ENCODE data around the gene NYAP2. TPM values are rescaled to one million over a fixed set of nuclear protein-coding genes. Genes with fewer than 3 reads are reported as not detected.

Gene NYAP2
- total and polyA plus RNA-seq, 4 donors = 0.15 to 2.0 (median 0.96) TPM

GRCh38 chr2:225486236-225486635 lies 86.7 kb downstream of the NYAP2 start:
- no peak for DNase-seq
- intact Hi-C loops (cut with DNase I) = no loop called here
- no peaks in the 10 kb centered on the region for H3K9me3 ChIP-seq (ENCODE audit: control insufficient read depth, low read length)
- H3K4me1 ChIP-seq (ENCODE audit: control insufficient read depth in 1 of 2, insufficient read depth in 2 of 2, low read length in 2 of 2) = no peaks in the 10 kb centered on the region
- no peaks in the 10 kb centered on the region for H3K36me3 ChIP-seq (ENCODE audit: control insufficient read depth in 1 of 2, insufficient read depth in 2 of 2, low read length in 1 of 2)
- WGBS, 2 donors = 90 to 94% methylated on average over 3 of the region's 3 CpGs
- H3K27me3 ChIP-seq (ENCODE audit: control insufficient read depth in 1 of 2, insufficient read depth in 2 of 2, low read length in 1 of 2) = no peaks in the 10 kb centered on the region
- no peak overlapping the region for H3K27ac ChIP-seq (ENCODE audit: low read depth in 1 of 2, low read length in 2 of 2)
- no peak for ATAC-seq (ENCODE audit: low FRiP score)
- no peak overlapping the region for H3K4me3 ChIP-seq (ENCODE audit: low read length in 2 of 2)

DNA sequence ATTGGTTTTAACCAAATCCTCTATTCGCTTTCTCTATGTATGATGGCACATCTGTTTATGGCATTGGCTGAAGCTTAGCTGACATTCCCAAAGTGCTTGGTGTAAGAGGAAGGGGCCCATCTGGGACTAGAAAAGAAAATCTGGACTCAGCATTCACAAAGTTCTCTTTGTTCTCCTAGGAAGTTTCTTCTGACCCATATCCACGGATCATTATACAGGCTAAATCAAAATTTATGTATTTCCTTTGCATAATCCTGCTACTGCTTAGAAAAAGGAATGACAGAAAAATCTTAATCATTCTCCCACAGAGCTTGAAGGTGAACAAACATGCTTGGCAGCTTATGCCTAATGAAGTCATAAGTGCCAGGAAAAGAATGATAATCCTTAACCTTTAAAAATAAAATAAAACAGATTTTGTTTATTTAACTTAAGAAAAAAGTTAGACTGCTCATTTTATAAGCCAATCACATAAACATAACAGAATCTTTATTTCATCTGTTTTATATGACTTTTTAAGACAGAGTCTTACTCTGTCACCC lies 88.4 kb downstream of the NYAP2 start:
- Histone ChIP-seq H3K9me3 (ENCODE audit: control insufficient read depth, low read length) (no peaks in the 10 kb centered on the region), H3K27ac (ENCODE audit: low read depth in 1 of 2, low read length in 2 of 2) (no peak overlapping the region), H3K4me1 (ENCODE audit: control insufficient read depth in 1 of 2, insufficient read depth in 2 of 2, low read length in 2 of 2) (no peaks in the 10 kb centered on the region), H3K4me3 (ENCODE audit: low read length in 2 of 2) (no peak overlapping the region), H3K36me3 (ENCODE audit: control insufficient read depth in 1 of 2, insufficient read depth in 2 of 2, low read length in 1 of 2) (no peaks in the 10 kb centered on the region), H3K27me3 (ENCODE audit: control insufficient read depth in 1 of 2, insufficient read depth in 2 of 2, low read length in 1 of 2) (no peaks in the 10 kb centered on the region)
- 48 to 56% methylated on average over 2 of the region's 2 CpGs for WGBS, 2 donors
- ATAC-seq (ENCODE audit: low FRiP score) (no peak), DNase-seq (no peak)
- intact Hi-C loops (cut with DNase I) = no loop called here

GRCh38 chr2:225488743-225489142 lies 89.2 kb downstream of the NYAP2 start:
- no peak for ATAC-seq (ENCODE audit: low FRiP score)
- no peaks in the 10 kb centered on the region for H3K4me1 ChIP-seq (ENCODE audit: control insufficient read depth in 1 of 2, insufficient read depth in 2 of 2, low read length in 2 of 2)
- no peaks in the 10 kb centered on the region for H3K36me3 ChIP-seq (ENCODE audit: control insufficient read depth in 1 of 2, insufficient read depth in 2 of 2, low read length in 1 of 2)
- 92 to 94% methylated on average over 2 of the region's 2 CpGs for WGBS, 2 donors
- no peak overlapping the region for H3K27ac ChIP-seq (ENCODE audit: low read depth in 1 of 2, low read length in 2 of 2)
- intact Hi-C loops (cut with DNase I) = no loop called here
- no peak overlapping the region for H3K4me3 ChIP-seq (ENCODE audit: low read length in 2 of 2)
- DNase-seq = no peak
- H3K27me3 ChIP-seq (ENCODE audit: control insufficient read depth in 1 of 2, insufficient read depth in 2 of 2, low read length in 1 of 2) = no peaks in the 10 kb centered on the region
- H3K9me3 ChIP-seq (ENCODE audit: control insufficient read depth, low read length) = no peaks in the 10 kb centered on the region

GRCh38 chr2:225493420-225494099 lies 94.0 kb downstream of the NYAP2 start:
- H3K27ac ChIP-seq (ENCODE audit: low read depth in 1 of 2, low read length in 2 of 2) = peak overlapping the region in 1 of 2 donors; percentile 28
- no peaks in the 10 kb centered on the region for H3K27me3 ChIP-seq (ENCODE audit: control insufficient read depth in 1 of 2, insufficient read depth in 2 of 2, low read length in 1 of 2)
- intact Hi-C loops (cut with DNase I) = no loop called here
- 79 to 81% methylated on average over 5 of the region's 5 CpGs for WGBS, 2 donors
- H3K4me3 ChIP-seq (ENCODE audit: low read length in 2 of 2) = no peak overlapping the region
- no peak for DNase-seq
- H3K4me1 ChIP-seq (ENCODE audit: control insufficient read depth in 1 of 2, insufficient read depth in 2 of 2, low read length in 2 of 2) = no peaks in the 10 kb centered on the region
- no peak for ATAC-seq (ENCODE audit: low FRiP score)
- H3K9me3 ChIP-seq (ENCODE audit: control insufficient read depth, low read length) = no peaks in the 10 kb centered on the region
- H3K36me3 ChIP-seq (ENCODE audit: control insufficient read depth in 1 of 2, insufficient read depth in 2 of 2, low read length in 1 of 2) = no peaks in the 10 kb centered on the region

GRCh38 chr2:225494100-225494459 lies 94.6 kb downstream of the NYAP2 start:
- no peaks in the 10 kb centered on the region for H3K9me3 ChIP-seq (ENCODE audit: control insufficient read depth, low read length)
- H3K4me1 ChIP-seq (ENCODE audit: control insufficient read depth in 1 of 2, insufficient read depth in 2 of 2, low read length in 2 of 2) = no peaks in the 10 kb centered on the region
- no peak overlapping the region for H3K4me3 ChIP-seq (ENCODE audit: low read length in 2 of 2)
- intact Hi-C loops (cut with DNase I) = no loop called here
- H3K27me3 ChIP-seq (ENCODE audit: control insufficient read depth in 1 of 2, insufficient read depth in 2 of 2, low read length in 1 of 2) = no peaks in the 10 kb centered on the region
- DNase-seq = no peak
- peak overlapping the region in 1 of 2 donors; percentile 28 for H3K27ac ChIP-seq (ENCODE audit: low read depth in 1 of 2, low read length in 2 of 2)
- no peaks in the 10 kb centered on the region for H3K36me3 ChIP-seq (ENCODE audit: control insufficient read depth in 1 of 2, insufficient read depth in 2 of 2, low read length in 1 of 2)
- ATAC-seq (ENCODE audit: low FRiP score) = no peak

DNA sequence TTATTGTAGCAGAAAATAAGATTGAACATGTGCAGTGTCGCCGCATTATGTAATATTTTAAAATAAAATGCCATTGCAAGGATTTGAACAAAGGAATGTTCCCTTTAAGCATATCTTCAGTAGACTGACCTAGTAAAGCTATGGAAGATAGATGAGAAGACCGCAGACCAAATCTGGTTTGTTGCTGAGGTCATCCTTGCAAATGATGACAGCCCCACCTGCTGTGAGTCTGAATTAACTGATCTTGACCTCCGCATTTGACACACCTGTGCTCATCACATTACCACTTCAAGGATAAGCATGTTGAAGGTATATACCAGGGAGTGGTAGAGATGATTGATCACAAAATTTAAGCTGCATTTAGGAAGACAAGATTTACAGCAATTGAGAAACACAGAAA lies 96.2 kb downstream of the NYAP2 start:
- no peak overlapping the region for H3K27ac ChIP-seq (ENCODE audit: low read depth in 1 of 2, low read length in 2 of 2)
- H3K4me3 ChIP-seq (ENCODE audit: low read length in 2 of 2) = no peak overlapping the region
- WGBS, 2 donors = 93 to 97% methylated on average over 4 of the region's 4 CpGs
- no peaks in the 10 kb centered on the region for H3K27me3 ChIP-seq (ENCODE audit: control insufficient read depth in 1 of 2, insufficient read depth in 2 of 2, low read length in 1 of 2)
- H3K9me3 ChIP-seq (ENCODE audit: control insufficient read depth, low read length) = no peaks in the 10 kb centered on the region
- ATAC-seq (ENCODE audit: low FRiP score) (no peak), DNase-seq (no peak)
- no peaks in the 10 kb centered on the region for H3K36me3 ChIP-seq (ENCODE audit: control insufficient read depth in 1 of 2, insufficient read depth in 2 of 2, low read length in 1 of 2)
- intact Hi-C loops (cut with DNase I) = no loop called here
- no peaks in the 10 kb centered on the region for H3K4me1 ChIP-seq (ENCODE audit: control insufficient read depth in 1 of 2, insufficient read depth in 2 of 2, low read length in 2 of 2)

GRCh38 chr2:225496568-225496967 lies 97.1 kb downstream of the NYAP2 start:
- DNase-seq (no peak), ATAC-seq (ENCODE audit: low FRiP score) (no peak)
- WGBS, 2 donors = 76 to 78% methylated on average over 1 of the region's 1 CpG

GRCh38 chr2:225497166-225497565 lies 97.7 kb downstream of the NYAP2 start:
- no peak overlapping the region for H3K4me3 ChIP-seq (ENCODE audit: low read length in 2 of 2)
- intact Hi-C loops (cut with DNase I) = no loop called here
- ATAC-seq (ENCODE audit: low FRiP score) (no peak), DNase-seq (no peak)
- H3K36me3 ChIP-seq (ENCODE audit: control insufficient read depth in 1 of 2, insufficient read depth in 2 of 2, low read length in 1 of 2) = no peaks in the 10 kb centered on the region
- 88 to 90% methylated on average over 3 of the region's 3 CpGs for WGBS, 2 donors
- H3K27me3 ChIP-seq (ENCODE audit: control insufficient read depth in 1 of 2, insufficient read depth in 2 of 2, low read length in 1 of 2) = no peaks in the 10 kb centered on the region
- no peaks in the 10 kb centered on the region for H3K4me1 ChIP-seq (ENCODE audit: control insufficient read depth in 1 of 2, insufficient read depth in 2 of 2, low read length in 2 of 2)
- H3K27ac ChIP-seq (ENCODE audit: low read depth in 1 of 2, low read length in 2 of 2) = no peak overlapping the region
- H3K9me3 ChIP-seq (ENCODE audit: control insufficient read depth, low read length) = no peaks in the 10 kb centered on the region

More at GRCh38 chr2:225496568-225496967, 97.1 kb downstream of the NYAP2 start:
- no peaks in the 10 kb centered on the region for H3K27me3 ChIP-seq (ENCODE audit: control insufficient read depth in 1 of 2, insufficient read depth in 2 of 2, low read length in 1 of 2)
- H3K4me3 ChIP-seq (ENCODE audit: low read length in 2 of 2) = no peak overlapping the region
- intact Hi-C loops (cut with DNase I) = no loop called here
- no peaks in the 10 kb centered on the region for H3K4me1 ChIP-seq (ENCODE audit: control insufficient read depth in 1 of 2, insufficient read depth in 2 of 2, low read length in 2 of 2)
- H3K9me3 ChIP-seq (ENCODE audit: control insufficient read depth, low read length) = no peaks in the 10 kb centered on the region
- no peaks in the 10 kb centered on the region for H3K36me3 ChIP-seq (ENCODE audit: control insufficient read depth in 1 of 2, insufficient read depth in 2 of 2, low read length in 1 of 2)
- H3K27ac ChIP-seq (ENCODE audit: low read depth in 1 of 2, low read length in 2 of 2) = no peak overlapping the region

- H3K27me3 ChIP-seq (ENCODE audit: control insufficient read depth in 1 of 2, insufficient read depth in 2 of 2, low read length in 1 of 2) = no peaks in the 10 kb centered on the region
- no peaks in the 10 kb centered on the region for H3K4me1 ChIP-seq (ENCODE audit: control insufficient read depth in 1 of 2, insufficient read depth in 2 of 2, low read length in 2 of 2)
- no peak for ATAC-seq (ENCODE audit: low FRiP score)
- no peaks in the 10 kb centered on the region for H3K36me3 ChIP-seq (ENCODE audit: control insufficient read depth in 1 of 2, insufficient read depth in 2 of 2, low read length in 1 of 2)
- intact Hi-C loops (cut with DNase I) = no loop called here
- no peak overlapping the region for H3K4me3 ChIP-seq (ENCODE audit: low read length in 2 of 2)
- no peaks in the 10 kb centered on the region for H3K9me3 ChIP-seq (ENCODE audit: control insufficient read depth, low read length)
- no peak for DNase-seq
- no peak overlapping the region for H3K27ac ChIP-seq (ENCODE audit: low read depth in 1 of 2, low read length in 2 of 2)
These were observed 101.5 kb downstream of the NYAP2 start for GRCh38 chr2:225501022-225501421.
